Measurements from ENCODE around the gene EPB41L4B. TPM values are rescaled to one million over a fixed set of nuclear protein-coding genes. Genes with fewer than 3 reads are reported as not detected.
A peak's percentile ranks its signal among the peaks of the same experiment; 100 is the strongest.

Gene EPB41L4B
- total RNA-seq, 1 donor from 2014 or later, result 3.7 TPM

- Mint-ChIP-seq H3K4me1 (ENCODE audit: low read depth) (no peaks in the 10 kb centered on the region), H3K4me3 (ENCODE audit: unreplicated experiment) (no peak overlapping the region), H3K27me3 (ENCODE audit: low read depth) (no peaks in the 10 kb centered on the region), H3K9me3 (ENCODE audit: low read depth) (no peaks in the 10 kb centered on the region), H3K27ac (ENCODE audit: unreplicated experiment) (no peak overlapping the region), H3K36me3 (ENCODE audit: low read depth) (peaks cover 1% of the 10 kb centered on the region)
- no peak for DNase-seq (ENCODE audit: low spot score)
- TF ChIP-seq CTCF (IDR thresholded peaks at IDR 0.05), result no peak
Measured at GRCh38 chr9:109199676-109200075, 121.2 kb downstream of the EPB41L4B start.

- TF ChIP-seq CTCF (IDR thresholded peaks at IDR 0.05), result peak; percentile 24
- DNase-seq (ENCODE audit: low spot score), result no peak
- Mint-ChIP-seq H3K4me3 (ENCODE audit: unreplicated experiment) (no peak overlapping the region), H3K36me3 (ENCODE audit: low read depth) (peaks cover 1% of the 10 kb centered on the region), H3K9me3 (ENCODE audit: low read depth) (no peaks in the 10 kb centered on the region), H3K4me1 (ENCODE audit: low read depth) (no peaks in the 10 kb centered on the region), H3K27me3 (ENCODE audit: low read depth) (no peaks in the 10 kb centered on the region), H3K27ac (ENCODE audit: unreplicated experiment) (no peak overlapping the region)
Measured at GRCh38 chr9:109198736-109199382, 122.0 kb downstream of the EPB41L4B start.

- no peaks in the 10 kb centered on the region for H3K9me3 Mint-ChIP-seq (ENCODE audit: low read depth)
- no peak for DNase-seq (ENCODE audit: low spot score)
- no peaks in the 10 kb centered on the region for H3K4me1 Mint-ChIP-seq (ENCODE audit: low read depth)
- H3K36me3 Mint-ChIP-seq (ENCODE audit: low read depth), result no peaks in the 10 kb centered on the region
- no peak overlapping the region for H3K4me3 Mint-ChIP-seq (ENCODE audit: unreplicated experiment)
- H3K27me3 Mint-ChIP-seq (ENCODE audit: low read depth), result no peaks in the 10 kb centered on the region
- no peak overlapping the region for H3K27ac Mint-ChIP-seq (ENCODE audit: unreplicated experiment)
- no peak for TF ChIP-seq CTCF (IDR thresholded peaks at IDR 0.05)
Measured at GRCh38 chr9:109193974-109194556, 126.8 kb downstream of the EPB41L4B start.

DNA sequence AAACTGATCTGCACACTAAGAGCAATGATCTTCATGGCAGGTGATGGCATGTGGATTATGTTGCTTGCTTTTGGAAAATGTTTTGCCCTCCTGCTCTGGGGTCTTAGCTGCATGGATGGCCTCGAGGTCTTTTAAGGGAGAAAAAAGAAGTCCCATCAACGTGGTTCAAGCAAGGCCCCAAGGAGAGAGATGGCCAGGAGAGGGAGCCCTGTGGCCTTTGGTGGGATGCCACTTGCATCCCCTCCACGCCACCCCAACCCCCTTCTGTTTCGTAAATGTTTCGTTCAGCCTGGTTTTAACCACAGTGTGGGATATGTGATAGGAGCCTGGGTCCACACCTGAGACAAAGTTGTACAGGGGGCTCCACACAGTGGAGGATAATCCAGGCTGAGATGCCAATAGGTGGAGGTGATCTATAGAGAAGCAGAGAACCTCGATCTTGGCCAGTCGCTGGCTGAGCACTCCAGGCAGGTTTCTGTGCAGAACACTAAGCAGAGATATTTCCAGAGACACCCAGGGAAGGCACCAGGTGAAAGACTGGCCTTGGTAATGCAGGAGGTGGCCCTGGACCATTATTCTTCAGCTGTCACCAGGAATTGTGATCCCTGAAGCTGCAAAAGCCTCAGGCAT lies 128.0 kb downstream of the EPB41L4B start:
- no peaks in the 10 kb centered on the region for H3K27me3 Mint-ChIP-seq (ENCODE audit: low read depth)
- H3K4me1 Mint-ChIP-seq (ENCODE audit: low read depth), result no peaks in the 10 kb centered on the region
- no peak for DNase-seq (ENCODE audit: low spot score)
- H3K27ac Mint-ChIP-seq (ENCODE audit: unreplicated experiment), result no peak overlapping the region
- no peaks in the 10 kb centered on the region for H3K36me3 Mint-ChIP-seq (ENCODE audit: low read depth)
- H3K4me3 Mint-ChIP-seq (ENCODE audit: unreplicated experiment), result no peak overlapping the region
- no peaks in the 10 kb centered on the region for H3K9me3 Mint-ChIP-seq (ENCODE audit: low read depth)
- TF ChIP-seq CTCF (IDR thresholded peaks at IDR 0.05), result peak; percentile 71

DNA sequence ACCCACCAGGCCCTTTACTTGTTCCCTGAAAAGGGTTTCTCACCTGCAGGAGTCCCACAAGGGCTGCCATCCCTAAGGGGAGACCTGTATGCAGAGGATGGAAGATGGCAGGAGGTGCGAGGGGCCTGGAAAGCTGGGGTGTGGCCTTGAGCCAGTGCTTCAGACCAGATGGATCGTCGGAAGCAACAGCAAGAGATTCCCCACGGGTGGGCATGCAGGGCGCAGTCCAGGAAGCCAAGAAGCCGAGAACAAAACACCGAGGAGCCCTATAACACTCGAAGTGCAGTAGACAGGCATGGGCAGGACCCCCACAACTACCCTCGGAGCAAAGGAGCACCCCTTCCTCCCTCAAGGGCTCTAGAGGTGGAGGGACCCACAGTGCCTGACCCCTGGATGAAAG lies 129.1 kb downstream of the EPB41L4B start:
- Mint-ChIP-seq H3K36me3 (ENCODE audit: low read depth) (no peaks in the 10 kb centered on the region), H3K9me3 (ENCODE audit: low read depth) (no peaks in the 10 kb centered on the region), H3K4me3 (ENCODE audit: unreplicated experiment) (no peak overlapping the region), H3K27me3 (ENCODE audit: low read depth) (no peaks in the 10 kb centered on the region), H3K4me1 (ENCODE audit: low read depth) (no peaks in the 10 kb centered on the region), H3K27ac (ENCODE audit: unreplicated experiment) (no peak overlapping the region)
- DNase-seq (ENCODE audit: low spot score), result no peak
- no peak for TF ChIP-seq CTCF (IDR thresholded peaks at IDR 0.05)

Data from chondrocyte (in vitro differentiated cells).